Measurements from ENCODE around the gene B4GALNT4. TPM values are rescaled to one million over a fixed set of nuclear protein-coding genes. Genes with fewer than 3 reads are reported as not detected.
"Not testable (repeated sequence)": the region's sequence is repeated elsewhere in the genome, so short reads cannot be mapped to it uniquely, and the experiment has no call there.

The B4GALNT4 gene
- total RNA-seq, 1 donor from 2014 or later, result 99.5 TPM

- DNase-seq, result no peak
Measured at GRCh38 chr11:409008-409599, 39.8 kb downstream of the B4GALNT4 start.

- DNase-seq, result no peak
Measured at GRCh38 chr11:409600-410483, 40.5 kb downstream of the B4GALNT4 start.

- not testable (repeated sequence) for DNase-seq
Measured at GRCh38 chr11:410711-411110, 41.4 kb downstream of the B4GALNT4 start.

GRCh38 chr11:411520-411919 is 42.2 kb downstream of the B4GALNT4 start:
- not testable (repeated sequence) for DNase-seq

GRCh38 chr11:412641-413119 is 43.4 kb downstream of the B4GALNT4 start:
- DNase-seq, result no peak

- DNase-seq, result no peak
Measured at GRCh38 chr11:413120-414081, 44.1 kb downstream of the B4GALNT4 start.

DNA sequence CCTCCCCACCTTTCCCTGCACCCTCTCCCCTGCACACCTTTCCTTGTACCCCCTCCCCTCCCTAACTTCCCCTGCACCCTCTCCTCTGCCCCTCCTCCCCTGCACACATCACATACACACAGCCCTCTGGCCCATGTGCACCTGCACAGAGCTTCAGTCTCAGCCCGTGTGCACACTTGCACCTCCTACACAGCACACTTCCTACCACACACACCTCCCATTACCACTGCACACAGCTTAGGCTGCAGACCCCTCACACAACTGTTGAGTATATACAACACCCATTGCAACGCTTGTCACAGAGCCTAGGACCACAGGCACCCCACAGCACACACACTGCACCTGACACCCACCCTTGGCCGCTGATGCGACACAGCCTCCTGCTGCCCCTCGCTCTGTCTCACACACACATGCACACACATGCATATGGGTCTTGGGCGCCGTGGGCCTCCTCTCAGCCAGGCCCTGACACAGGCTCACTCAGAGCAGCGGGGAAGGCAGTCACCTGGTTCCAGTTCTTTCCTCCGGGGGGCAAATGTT is 45.1 kb downstream of the B4GALNT4 start:
- no peak for DNase-seq

- no peak for DNase-seq
Measured at GRCh38 chr11:415640-416041, 46.3 kb downstream of the B4GALNT4 start.

- no peak for DNase-seq
Measured at GRCh38 chr11:416051-416756, 46.9 kb downstream of the B4GALNT4 start.

GRCh38 chr11:416757-417621 is 47.7 kb downstream of the B4GALNT4 start:
- DNase-seq, result no peak

- no peak for DNase-seq
Measured at GRCh38 chr11:417652-418342, 48.5 kb downstream of the B4GALNT4 start.

DNA sequence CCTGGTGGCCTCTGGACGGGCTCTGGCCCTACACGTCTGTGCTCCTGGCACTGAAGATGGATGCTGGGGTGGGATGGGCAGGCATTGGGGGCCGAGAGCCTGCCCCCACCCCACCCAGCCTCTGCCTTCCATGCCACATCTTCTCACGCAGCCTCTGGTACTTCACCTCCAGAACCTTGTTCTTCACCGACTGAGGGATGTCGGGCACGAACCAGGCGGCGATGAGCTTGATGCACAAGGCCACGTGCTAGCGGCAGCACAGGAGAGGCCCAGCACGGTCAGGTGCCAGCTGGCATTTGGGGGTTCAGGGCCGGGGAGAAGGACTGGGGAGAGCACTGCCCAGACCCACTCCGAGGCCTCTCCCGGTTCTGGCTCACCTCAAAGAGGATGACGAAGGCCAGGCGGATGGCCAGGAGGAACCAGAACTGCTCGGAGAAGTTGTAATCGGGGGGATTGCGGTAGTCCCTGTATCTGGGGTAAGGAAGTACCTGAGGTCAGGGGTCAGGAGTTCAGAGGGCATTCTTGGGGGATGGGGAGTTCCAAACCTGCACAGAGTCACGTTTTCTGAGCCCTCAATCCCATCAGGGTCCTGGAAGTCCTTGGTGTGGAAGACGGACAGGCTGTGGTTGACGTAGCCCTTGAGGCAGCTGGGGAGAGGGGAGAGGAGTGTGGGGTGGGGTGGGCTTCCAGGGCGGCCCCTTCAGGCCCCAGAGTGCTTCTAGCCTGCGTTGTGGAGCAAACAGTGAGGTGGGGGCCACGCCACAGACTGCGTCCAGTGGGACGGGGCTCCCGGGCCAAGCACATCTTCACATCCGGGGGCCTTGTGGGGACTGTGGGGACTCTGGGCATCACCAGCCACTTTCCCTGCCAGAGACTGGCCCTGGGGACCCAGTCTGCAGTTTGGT is 49.3 kb downstream of the B4GALNT4 start:
- DNase-seq, result no peak

GRCh38 chr11:419248-420005 is 50.1 kb downstream of the B4GALNT4 start:
- no peak for DNase-seq

GRCh38 chr11:420054-420910 is 51.0 kb downstream of the B4GALNT4 start:
- DNase-seq, result no peak

DNA sequence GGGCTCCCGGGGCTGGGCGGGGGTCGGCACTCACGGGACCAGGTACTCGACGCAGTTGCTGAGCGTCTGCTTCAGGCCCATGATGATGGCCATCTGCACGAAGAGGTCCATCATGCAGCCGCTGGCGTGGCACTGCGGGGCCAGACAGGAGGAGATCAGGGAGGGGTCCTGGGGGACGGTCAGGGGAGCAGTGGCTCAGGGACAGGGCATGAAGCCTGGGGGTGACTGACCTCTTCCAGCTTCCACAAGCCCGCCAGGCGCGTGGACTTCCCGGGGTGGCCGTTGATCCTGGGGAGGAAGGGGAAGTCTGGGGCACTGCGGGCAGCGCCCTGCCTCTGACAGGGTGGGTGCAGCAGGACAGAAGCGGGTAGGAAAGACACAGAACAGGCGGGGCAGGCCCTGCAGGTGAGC is 51.6 kb downstream of the B4GALNT4 start:
- DNase-seq, result no peak

DNA sequence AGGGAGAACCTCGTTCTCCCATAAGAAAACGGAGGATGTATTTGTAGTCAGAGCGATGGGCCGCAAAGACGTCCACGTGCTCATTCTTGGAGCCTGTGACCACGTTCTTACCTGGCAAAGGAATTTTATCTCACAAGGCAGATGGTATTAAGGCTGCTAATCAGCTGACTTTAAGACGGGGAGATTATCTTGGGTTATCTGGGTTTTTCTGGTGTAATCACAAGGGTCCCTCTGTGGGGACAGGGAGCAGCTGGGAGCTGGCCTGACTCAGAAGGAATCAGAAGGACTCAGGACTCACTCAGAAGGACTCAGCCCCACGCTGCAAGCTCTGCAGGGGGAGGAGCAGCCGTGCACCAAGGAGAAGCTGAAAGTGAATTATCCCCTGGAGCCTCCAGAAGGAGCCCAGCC is 53.0 kb downstream of the B4GALNT4 start:
- no peak for DNase-seq

DNA sequence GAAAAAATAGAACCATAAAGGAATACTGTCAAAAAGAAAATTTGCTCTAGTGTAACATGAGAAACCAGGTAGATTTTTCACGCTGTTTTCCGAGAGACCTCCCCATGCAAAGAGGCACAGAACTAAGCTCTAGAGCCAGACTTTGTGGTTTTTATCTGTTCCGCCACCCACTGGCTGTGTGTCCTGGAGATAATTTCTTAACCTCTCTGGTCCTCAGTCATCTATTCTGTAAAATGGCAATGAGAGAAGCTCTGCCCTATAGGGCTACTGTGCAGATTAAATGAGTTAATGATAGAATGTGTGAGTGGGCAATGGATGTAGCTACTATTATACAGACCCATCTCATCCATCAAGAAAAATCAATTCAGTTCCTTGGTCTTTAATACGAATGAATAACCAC is 54.9 kb downstream of the B4GALNT4 start:
- DNase-seq, result no peak

Measured in occipital lobe (tissue), 2 donors.